ENCODE data around the gene CASQ2. TPM values are rescaled to one million over a fixed set of nuclear protein-coding genes. Genes with fewer than 3 reads are reported as not detected.

The CASQ2 gene
- total RNA-seq, 1 experiment from 2014 or later: not detected

DNA sequence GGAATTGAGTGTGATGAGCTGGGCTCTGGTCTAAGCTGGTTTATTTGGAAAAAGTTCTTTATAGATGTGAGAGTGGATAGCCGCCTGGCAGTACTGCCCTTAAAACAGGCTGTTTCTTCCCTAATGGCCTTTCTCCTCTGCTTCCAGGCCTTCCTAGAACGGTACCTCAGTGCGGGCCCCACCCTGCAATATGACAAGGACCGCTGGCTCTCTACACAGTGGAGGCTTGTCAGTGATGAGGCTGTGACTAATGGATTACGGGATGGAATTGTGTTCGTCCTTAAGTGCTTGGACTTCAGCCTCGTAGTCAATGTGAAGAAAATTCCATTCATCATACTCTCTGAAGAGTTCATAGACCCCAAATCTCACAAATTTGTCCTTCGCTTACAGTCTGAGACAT is 77.5 kb downstream of the CASQ2 start:
- ChIA-PET POLR2A (no interaction called here), CTCF (no interaction called here), RAD21 (ENCODE audit: low non-redundant PET in 1 of 2, low total read pairs in 2 of 2, uncharacterized antibody in 2 of 2, unreplicated experiment in 2 of 2) (no interaction called here)
- Histone ChIP-seq H3K27me3 (ENCODE audit: insufficient read depth, low read length) (no peaks in the 10 kb centered on the region), H3K36me3 (ENCODE audit: control insufficient read depth in 1 of 2, insufficient read depth in 2 of 2, low read length in 2 of 2) (peaks cover 10 to 15% of the 10 kb centered on the region in 2 experiments; a peak in 3 of 4 replicates), H2AFZ (ENCODE audit: low read depth, low read length, poor library complexity, severe bottlenecking) (no peak overlapping the region), H3K9ac (ENCODE audit: low read length) (no peak overlapping the region), H3K4me1 (ENCODE audit: control insufficient read depth in 1 of 2, insufficient read depth in 2 of 2, low read length in 2 of 2) (no peaks in the 10 kb centered on the region), H3K79me2 (ENCODE audit: insufficient read depth, low read length) (no peaks in the 10 kb centered on the region), H3K4me2 (ENCODE audit: low read length) (no peak overlapping the region), H3K4me3 (replicated peaks in 1 of 2; ENCODE audit: low read depth in 1 of 2, low read length in 2 of 2) (no peak overlapping the region), H4K20me1 (ENCODE audit: insufficient read depth) (no peaks in the 10 kb centered on the region), H3K27ac (ENCODE audit: low read depth, low read length) (no peak overlapping the region), H3K9me3 (ENCODE audit: control insufficient read depth in 1 of 2, insufficient read depth in 1 of 2, low read depth in 1 of 2, low read length in 2 of 2) (no peaks in the 10 kb centered on the region), H3K9me2 (ENCODE audit: insufficient read depth) (no peaks in the 10 kb centered on the region)
- intact Hi-C loops (cut with micrococcal nuclease): no loop called here
- no peak for TF ChIP-seq YY1 (IDR thresholded peaks at IDR 0.05; ENCODE audit: extremely low read depth, insufficient replicate concordance, low read depth, low read length)
- TF ChIP-seq, protein P1, sequence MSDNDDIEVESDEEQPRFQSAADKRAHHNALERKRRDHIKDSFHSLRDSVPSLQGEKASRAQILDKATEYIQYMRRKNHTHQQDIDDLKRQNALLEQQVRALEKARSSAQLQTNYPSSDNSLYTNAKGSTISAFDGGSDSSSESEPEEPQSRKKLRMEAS (IDR thresholded peaks at IDR 0.05): no peak
- DNase-seq (ENCODE audit: low read depth, low spot score): no peak
- no TSS peak for BruUV-seq (replicated peaks)
- ATAC-seq: no peak

GRCh38 chr1:115687744-115688143 is 80.8 kb downstream of the CASQ2 start:
- Histone ChIP-seq H3K9me2 (ENCODE audit: insufficient read depth) (no peaks in the 10 kb centered on the region), H2AFZ (ENCODE audit: low read depth, low read length, poor library complexity, severe bottlenecking) (no peak overlapping the region), H3K36me3 (ENCODE audit: control insufficient read depth in 1 of 2, insufficient read depth in 2 of 2, low read length in 2 of 2) (peaks cover 13 to 24% of the 10 kb centered on the region in 2 experiments; a peak in 3 of 4 replicates), H3K27me3 (ENCODE audit: insufficient read depth, low read length) (no peaks in the 10 kb centered on the region), H3K4me3 (replicated peaks in 1 of 2; ENCODE audit: low read depth in 1 of 2, low read length in 2 of 2) (no peak overlapping the region), H3K79me2 (ENCODE audit: insufficient read depth, low read length) (no peaks in the 10 kb centered on the region), H3K9me3 (ENCODE audit: control insufficient read depth in 1 of 2, insufficient read depth in 1 of 2, low read depth in 1 of 2, low read length in 2 of 2) (no peaks in the 10 kb centered on the region), H4K20me1 (ENCODE audit: insufficient read depth) (no peaks in the 10 kb centered on the region), H3K4me2 (ENCODE audit: low read length) (no peak overlapping the region), H3K9ac (ENCODE audit: low read length) (no peak overlapping the region), H3K27ac (ENCODE audit: low read depth, low read length) (no peak overlapping the region), H3K4me1 (ENCODE audit: control insufficient read depth in 1 of 2, insufficient read depth in 2 of 2, low read length in 2 of 2) (no peaks in the 10 kb centered on the region)
- ChIA-PET POLR2A (no interaction called here), RAD21 (ENCODE audit: low non-redundant PET in 1 of 2, low total read pairs in 2 of 2, uncharacterized antibody in 2 of 2, unreplicated experiment in 2 of 2) (no interaction called here), CTCF (no interaction called here)
- BruUV-seq (replicated peaks): no TSS peak
- ATAC-seq (no peak), DNase-seq (ENCODE audit: low read depth, low spot score) (no peak)
- TF ChIP-seq, protein P1 (IDR thresholded peaks at IDR 0.05): no peak
- no peak for TF ChIP-seq REST (IDR thresholded peaks at IDR 0.05; ENCODE audit: low read depth)
- TF ChIP-seq SIN3A (IDR thresholded peaks at IDR 0.05; ENCODE audit: low read depth): no peak
- no peak for TF ChIP-seq ZBTB33 (IDR thresholded peaks at IDR 0.05; ENCODE audit: extremely low read depth, insufficient replicate concordance, low read length)
- TF ChIP-seq SRF (IDR thresholded peaks at IDR 0.05; ENCODE audit: low read depth): no peak
- TF ChIP-seq JUND (IDR thresholded peaks at IDR 0.05): no peak
- no peak for TF ChIP-seq FOSL1 (IDR thresholded peaks at IDR 0.05; ENCODE audit: low read depth)
- no peak for TF ChIP-seq EZH2phosphoT487 (IDR thresholded peaks at IDR 0.05; ENCODE audit: borderline replicate concordance)
- no peak for TF ChIP-seq ZNF274 (IDR thresholded peaks at IDR 0.05; ENCODE audit: low read depth, low read length)
- intact Hi-C loops (cut with micrococcal nuclease): no loop called here
